NCI-H510A treated with DMSO at 0.1 percent for 48 hours (cell line): Measurements from ENCODE around the gene IFIT1B.

ENCODE experiments used
- DNase-seq: peaks from one replicate; lab custom pipeline; 2025; lab: John Stamatoyannopoulos, UW

IFIT1B gene

GRCh38 chr10:89413398-89413912 lies 35.6 kb downstream of the IFIT1B start:
- no peak for DNase-seq

- peak; percentile 83 for DNase-seq
Measured at GRCh38 chr10:89414146-89414878, 36.5 kb downstream of the IFIT1B start, which contains the start of gene IFIT5. Gene IFIT5 (plus strand): TSS chr10:89414568. CDS start chr10:89414799, 231 bp downstream.

GRCh38 chr10:89414879-89415821 lies 37.3 kb downstream of the IFIT1B start:
- DNase-seq = peak; percentile 21

GRCh38 chr10:89416465-89416864 lies 38.6 kb downstream of the IFIT1B start:
- DNase-seq = no peak

- DNase-seq = no peak
Measured at GRCh38 chr10:89419548-89419947, 41.7 kb downstream of the IFIT1B start.

- peak; percentile 52 for DNase-seq
Measured at GRCh38 chr10:89421018-89421476, 43.2 kb downstream of the IFIT1B start.

- DNase-seq = no peak
Measured at GRCh38 chr10:89425000-89425399, 47.1 kb downstream of the IFIT1B start.

GRCh38 chr10:89426230-89426868 lies 48.5 kb downstream of the IFIT1B start:
- DNase-seq = peak; percentile 58

- no peak for DNase-seq
Measured at GRCh38 chr10:89427629-89428028, 49.8 kb downstream of the IFIT1B start.

GRCh38 chr10:89428877-89429276 lies 51.0 kb downstream of the IFIT1B start:
- DNase-seq = no peak

- peak; percentile 4 for DNase-seq
Measured at GRCh38 chr10:89431977-89432376, 54.1 kb downstream of the IFIT1B start.
